Kidney capillary endothelial cell (primary cell): ENCODE measurements around the gene MARCOL.

Experiments used
- DNase-seq: peaks from one replicate; pipeline ENCODE4 v3.0.0-alpha.2; 2018; ENCODE audit warnings: low spot score

The MARCOL gene

DNA sequence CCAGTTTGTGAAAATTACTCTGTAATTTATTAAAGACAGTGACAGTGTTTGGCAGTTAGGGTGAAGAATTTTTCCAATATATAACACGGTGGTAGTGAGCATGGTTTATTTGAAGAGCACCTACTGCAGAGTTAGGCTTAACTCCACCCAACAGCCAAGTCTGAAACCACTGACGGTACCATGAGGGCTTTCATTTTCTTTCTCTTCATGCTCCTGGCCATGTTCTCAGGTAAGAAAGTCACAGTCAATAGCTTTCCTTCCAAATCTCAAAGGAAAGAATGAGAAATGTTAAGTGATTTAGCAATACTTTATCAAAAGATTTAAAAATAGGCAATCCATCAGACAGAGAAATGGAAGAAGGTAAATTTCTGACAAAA, at the start of gene MARCOL:
Gene MARCOL (plus strand): TSS at position 108 of the 377 bp plus-strand sequence. CDS start 73 bp downstream, at position 181.
- no peak for DNase-seq

- DNase-seq, result no peak
These were observed 47.3 kb upstream of the MARCOL start for GRCh38 chr5:148191010-148191409.

DNA sequence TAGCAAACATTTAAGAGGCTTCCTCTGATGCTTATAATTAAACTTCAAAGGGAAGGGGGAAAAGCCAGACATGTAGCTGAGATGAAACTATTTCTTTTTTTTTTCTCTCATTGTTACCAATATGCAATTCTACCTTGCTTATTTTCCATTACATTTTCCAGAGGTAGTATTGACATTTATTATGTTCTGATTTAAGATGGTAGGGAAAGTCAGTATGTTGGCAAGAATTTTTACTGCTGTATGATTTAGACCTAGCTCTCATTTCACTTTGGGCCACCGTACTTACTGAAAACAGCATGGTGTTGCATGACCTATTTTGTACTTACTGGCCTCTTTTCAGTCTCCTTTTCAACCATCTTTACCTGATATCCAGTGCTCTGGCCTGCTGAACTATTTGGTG, 45.1 kb upstream of the MARCOL start:
- no peak for DNase-seq

- DNase-seq, result no peak
These were observed 37.2 kb upstream of the MARCOL start for GRCh38 chr5:148201151-148201550.

DNA sequence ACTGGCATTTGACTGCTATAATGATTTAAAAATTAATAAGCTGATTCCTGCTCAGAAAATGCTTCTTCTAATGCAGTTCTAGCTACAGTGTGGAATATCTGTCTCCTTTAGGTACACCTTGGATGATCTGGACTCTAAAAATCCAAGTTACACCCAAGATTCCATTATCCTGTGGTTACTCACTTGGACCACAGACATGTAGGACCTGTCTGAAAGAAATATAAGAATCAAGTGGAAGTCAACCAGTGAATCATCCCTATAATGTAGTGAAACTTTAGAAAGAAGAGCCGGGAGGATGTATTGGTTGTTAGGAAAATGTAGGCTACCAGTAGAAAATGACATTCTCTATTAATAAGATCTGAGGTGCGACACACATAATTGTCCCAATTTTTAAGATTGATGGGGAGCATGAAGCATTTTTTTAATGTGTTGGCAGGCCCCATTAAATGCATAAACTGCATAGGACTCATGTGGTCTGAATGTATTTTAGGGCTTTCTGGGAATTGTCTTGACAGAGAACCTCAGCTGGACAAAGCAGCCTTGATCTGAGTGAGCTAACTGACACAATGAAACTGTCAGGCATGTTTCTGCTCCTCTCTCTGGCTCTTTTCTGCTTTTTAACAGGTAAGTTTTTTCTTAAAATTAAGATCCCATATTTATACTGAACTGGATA, 35.7 kb upstream of the MARCOL start, which contains the start of gene SPINK6:
Gene SPINK6 (plus strand): TSS at position 512 of the 673 bp plus-strand sequence. CDS start 55 bp downstream, at position 567.
- DNase-seq, result no peak

GRCh38 chr5:148205044-148205806, 33.1 kb upstream of the MARCOL start:
- DNase-seq, result no peak

DNA sequence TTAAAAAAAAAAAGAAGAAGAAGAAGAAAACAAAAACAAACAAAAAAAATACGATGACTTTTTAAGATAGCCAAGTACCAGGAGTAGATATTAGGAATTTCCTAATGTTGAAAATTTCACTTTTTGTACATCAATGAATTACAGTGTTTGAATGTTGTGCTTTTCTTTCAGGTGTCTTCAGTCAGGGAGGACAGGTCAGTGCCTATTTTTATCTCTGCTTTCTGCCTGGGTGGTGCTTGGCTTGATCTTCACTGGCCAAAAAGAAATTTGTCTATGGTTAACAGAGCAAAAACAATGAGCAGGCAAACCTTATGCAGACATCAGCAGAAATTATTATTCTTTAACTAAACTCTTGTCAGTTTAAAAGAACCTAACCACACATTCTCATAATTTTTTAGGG, 32.5 kb upstream of the MARCOL start:
- DNase-seq, result no peak

DNA sequence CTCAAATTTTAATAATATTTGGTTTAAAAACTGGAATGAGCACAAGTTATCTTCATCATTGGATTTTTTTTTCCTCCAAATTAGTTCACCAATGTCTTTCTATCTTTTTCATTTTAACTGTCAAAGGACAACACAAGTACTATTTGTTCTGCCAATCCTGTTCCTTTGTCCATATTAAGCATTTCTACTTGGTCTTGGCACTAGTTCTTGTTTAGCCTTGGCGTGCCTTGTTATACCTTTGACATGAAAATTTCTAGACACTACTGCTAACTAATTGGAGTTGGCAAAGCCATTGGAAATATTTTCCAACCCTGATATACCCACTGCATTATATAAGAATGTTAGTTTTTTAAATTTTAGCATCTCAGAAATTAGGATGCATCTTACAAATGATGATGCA, 31.7 kb upstream of the MARCOL start:
- no peak for DNase-seq

DNA sequence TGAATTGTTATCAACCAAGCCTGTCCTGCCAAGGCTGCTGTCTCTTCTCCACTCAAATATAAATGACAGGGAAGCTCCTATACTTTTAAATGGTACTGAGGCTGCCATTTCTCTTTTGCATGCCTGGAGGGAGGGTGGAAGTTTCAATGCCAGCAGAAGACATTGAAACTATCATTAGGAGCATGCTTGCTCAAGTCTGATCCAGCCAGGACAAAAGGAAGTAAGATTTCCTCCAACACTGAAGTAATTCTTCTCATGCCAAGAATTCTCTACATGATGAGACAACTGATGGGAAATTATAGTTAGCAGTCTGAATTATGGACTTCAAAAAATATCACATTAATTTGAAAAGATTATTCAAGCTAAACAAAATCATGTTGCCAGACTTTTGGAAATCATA, 30.1 kb upstream of the MARCOL start:
- DNase-seq, result no peak

- DNase-seq, result no peak
These were observed 29.1 kb upstream of the MARCOL start for GRCh38 chr5:148209151-148209770.

DNA sequence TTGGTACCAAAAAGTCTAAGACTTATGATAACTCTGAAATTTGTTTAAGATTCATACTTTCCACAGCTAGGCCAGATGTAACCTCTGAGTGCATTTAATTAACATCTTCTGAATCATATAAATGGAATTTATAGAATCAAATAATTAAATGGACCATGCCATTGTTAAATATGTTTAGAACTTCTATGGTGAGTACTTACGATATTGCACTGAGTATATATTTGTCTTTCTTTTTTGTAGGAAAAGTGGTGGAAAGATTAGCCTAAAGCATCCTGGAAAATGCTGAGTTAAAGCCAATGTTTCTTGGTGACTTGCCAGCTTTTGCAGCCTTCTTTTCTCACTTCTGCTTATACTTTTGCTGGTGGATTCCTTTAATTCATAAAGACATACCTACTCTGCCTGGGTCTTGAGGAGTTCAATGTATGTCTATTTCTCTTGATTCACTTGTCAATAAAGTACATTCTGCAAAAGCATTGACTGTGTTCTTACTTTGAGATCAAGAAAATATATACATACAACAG, 23.6 kb upstream of the MARCOL start:
- no peak for DNase-seq

GRCh38 chr5:148221508-148221907, 16.8 kb upstream of the MARCOL start:
- DNase-seq, result no peak

DNA sequence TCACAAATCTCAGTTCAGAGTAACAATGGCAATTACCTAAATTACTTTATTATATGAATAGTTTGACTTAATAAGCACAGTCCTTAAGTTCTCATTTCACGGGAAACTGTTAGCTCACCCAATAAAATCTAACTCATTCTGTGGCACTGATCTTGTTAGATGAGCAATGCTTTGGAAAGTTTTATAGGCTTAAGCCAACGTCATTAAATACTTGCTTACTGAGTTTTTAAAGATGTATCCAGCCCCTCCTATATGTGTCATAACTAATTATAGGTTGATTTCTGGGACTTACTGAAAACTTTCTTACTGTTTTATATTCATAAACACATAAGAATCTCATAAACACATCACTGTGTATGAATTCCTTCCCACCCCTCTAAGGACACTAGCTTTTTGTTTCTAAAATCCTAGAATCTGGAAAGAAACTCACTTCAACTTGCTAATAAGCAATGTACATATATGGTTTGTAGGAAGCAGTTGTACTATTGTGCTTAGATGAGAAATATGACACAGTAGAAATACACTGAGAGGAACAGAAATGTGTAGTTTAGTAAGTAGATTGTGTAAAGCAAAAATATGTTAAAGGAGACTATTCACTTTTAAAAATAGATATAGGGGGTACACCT, 14.1 kb upstream of the MARCOL start:
- no peak for DNase-seq

- DNase-seq, result no peak
These were observed 9.8 kb upstream of the MARCOL start for GRCh38 chr5:148228392-148228984.

DNA sequence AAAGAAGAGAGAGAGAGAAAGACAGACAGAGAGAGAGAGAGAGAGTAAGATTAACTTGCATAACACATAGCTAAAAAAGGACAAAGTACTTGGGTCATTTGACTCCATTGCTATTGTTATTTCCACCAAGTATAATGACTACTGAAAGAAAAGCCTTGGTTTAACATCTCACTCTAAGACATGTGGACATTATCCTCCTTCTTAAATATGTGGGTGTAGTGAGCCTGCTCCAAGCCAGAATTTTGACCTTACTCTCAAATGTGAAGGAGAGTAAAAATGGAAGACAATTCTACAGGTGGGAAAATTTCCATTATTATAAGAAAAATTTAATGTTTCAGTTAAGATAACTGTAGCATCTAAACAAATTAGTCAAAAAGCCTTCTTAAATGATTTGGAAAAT, 8.5 kb upstream of the MARCOL start:
- DNase-seq, result no peak

DNA sequence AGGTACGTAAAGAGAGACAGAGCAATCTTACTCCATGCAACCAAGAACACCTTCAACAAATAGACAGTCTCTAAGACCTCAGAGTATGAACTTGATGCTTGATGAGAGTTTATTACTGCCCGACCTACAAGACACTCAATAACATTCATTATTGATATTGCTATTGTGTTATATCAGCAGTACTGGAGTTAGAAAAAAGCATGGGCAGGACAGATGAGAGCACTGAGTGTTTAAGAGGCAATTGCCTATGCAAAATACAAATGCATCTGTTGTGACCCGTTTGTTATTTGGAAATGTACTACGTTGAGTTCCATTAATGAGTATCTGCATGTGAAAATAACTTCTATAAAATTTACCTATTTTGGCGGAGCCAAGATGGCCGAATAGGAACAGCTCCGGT, 8.1 kb upstream of the MARCOL start:
- DNase-seq, result no peak

GRCh38 chr5:148237785-148238417, 424 bp upstream of the MARCOL start:
- DNase-seq, result no peak

GRCh38 chr5:148248894-148249293, 10.6 kb downstream of the MARCOL start:
- no peak for DNase-seq

DNA sequence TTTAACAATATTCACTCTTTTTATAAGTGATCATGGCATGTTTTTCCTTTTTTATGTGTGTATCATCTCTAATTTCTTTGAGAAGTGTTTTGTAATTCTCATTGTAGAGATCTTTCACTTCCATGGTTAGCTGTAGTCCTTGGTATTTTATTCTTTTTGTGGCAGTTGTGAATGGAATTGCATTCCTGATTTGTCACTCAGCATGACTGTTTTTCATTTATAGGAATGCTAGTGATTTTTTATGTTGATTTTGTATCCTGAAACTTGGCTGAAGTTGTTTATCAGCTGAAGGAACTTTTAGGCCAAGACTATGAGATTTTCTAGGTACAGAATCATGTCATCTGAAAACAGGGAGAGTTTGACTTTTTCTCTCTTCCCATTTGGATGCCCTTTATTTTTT, 17.1 kb downstream of the MARCOL start:
- DNase-seq, result no peak

DNA sequence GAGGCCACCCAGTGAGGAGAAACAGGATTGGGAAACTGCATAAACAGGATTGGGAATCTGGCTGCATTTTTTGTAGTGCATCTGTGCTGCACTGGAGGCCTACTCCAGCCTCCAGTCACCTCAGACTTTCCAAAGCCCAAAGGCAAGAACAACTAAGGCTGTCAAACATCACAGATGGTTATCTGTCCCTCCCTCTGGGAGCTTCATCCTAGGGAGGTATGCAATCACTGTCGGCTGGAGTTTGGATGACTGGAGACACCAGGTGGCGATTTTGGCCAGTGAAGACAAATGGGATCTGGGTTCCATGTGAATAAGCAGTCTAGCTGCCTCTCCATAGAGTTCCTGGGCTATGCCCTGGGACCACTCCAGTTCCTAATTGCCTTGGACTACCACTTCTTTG, 21.0 kb downstream of the MARCOL start:
- DNase-seq, result no peak

DNA sequence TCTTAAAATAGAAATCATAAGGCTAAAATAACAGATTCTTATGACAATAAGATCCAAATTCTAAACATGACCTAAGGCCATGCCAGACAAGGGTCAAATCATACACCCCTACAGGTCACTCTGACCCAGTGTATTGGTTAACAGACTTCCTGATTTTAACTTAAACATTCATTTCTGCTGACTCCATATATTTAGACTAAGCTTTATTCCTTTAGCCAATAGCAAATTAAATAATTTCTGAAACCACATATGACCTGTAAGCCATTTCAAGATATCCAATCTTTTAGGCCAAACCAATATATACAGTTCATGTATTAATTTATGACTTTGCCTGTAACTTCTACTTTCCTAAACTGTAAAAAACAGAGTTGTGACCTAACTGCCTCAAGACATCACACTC, 22.9 kb downstream of the MARCOL start:
- DNase-seq, result no peak

GRCh38 chr5:148267962-148268361, 29.6 kb downstream of the MARCOL start:
- DNase-seq, result no peak
